Measurements from ENCODE around the gene RASSF10. TPM values are rescaled to one million over a fixed set of nuclear protein-coding genes. Genes with fewer than 3 reads are reported as not detected.
"Not testable (repeated sequence)": the region's sequence is repeated elsewhere in the genome, so short reads cannot be mapped to it uniquely, and the experiment has no call there.

Gene RASSF10
- total RNA-seq, 1 donor from 2014 or later: 6.4 TPM

DNA sequence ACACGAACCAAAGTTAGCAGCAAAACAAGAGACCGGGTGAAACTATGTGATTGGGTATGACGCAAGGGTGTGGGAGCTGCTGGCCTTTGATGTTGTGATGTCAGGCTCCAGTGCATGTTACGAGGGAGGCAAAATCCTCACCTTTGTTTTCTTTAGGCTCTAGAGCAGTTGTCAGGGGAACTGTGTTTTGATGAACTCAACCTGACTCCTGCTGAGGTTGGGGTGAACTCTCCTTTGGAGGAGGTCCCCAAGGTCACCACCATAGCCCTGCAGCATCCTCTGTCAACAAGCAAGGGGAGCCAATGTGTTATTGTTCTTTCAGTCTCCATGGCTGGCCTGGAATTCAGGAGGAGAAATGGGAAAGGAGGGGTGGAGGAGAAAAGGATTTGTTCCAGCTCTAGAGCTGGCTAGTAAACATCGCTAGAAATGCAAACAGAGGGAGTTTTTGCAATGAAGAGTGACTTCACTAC, 33.8 kb downstream of the RASSF10 start:
- TF ChIP-seq, protein P1, sequence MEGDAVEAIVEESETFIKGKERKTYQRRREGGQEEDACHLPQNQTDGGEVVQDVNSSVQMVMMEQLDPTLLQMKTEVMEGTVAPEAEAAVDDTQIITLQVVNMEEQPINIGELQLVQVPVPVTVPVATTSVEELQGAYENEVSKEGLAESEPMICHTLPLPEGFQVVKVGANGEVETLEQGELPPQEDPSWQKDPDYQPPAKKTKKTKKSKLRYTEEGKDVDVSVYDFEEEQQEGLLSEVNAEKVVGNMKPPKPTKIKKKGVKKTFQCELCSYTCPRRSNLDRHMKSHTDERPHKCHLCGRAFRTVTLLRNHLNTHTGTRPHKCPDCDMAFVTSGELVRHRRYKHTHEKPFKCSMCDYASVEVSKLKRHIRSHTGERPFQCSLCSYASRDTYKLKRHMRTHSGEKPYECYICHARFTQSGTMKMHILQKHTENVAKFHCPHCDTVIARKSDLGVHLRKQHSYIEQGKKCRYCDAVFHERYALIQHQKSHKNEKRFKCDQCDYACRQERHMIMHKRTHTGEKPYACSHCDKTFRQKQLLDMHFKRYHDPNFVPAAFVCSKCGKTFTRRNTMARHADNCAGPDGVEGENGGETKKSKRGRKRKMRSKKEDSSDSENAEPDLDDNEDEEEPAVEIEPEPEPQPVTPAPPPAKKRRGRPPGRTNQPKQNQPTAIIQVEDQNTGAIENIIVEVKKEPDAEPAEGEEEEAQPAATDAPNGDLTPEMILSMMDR (conservative IDR thresholded peaks at IDR 0.05): no peak
- Mint-ChIP-seq H3K27ac (ENCODE audit: unreplicated experiment) (no peak overlapping the region), H3K4me3 (no peak overlapping the region), H3K36me3 (ENCODE audit: low read depth) (no peaks in the 10 kb centered on the region), H3K27me3 (ENCODE audit: low read depth) (peaks cover 3% of the 10 kb centered on the region), H3K4me1 (peaks cover 14% of the 10 kb centered on the region), H3K9me3 (no peaks in the 10 kb centered on the region)
- no peak for DNase-seq (ENCODE audit: low read depth, low spot score)

DNA sequence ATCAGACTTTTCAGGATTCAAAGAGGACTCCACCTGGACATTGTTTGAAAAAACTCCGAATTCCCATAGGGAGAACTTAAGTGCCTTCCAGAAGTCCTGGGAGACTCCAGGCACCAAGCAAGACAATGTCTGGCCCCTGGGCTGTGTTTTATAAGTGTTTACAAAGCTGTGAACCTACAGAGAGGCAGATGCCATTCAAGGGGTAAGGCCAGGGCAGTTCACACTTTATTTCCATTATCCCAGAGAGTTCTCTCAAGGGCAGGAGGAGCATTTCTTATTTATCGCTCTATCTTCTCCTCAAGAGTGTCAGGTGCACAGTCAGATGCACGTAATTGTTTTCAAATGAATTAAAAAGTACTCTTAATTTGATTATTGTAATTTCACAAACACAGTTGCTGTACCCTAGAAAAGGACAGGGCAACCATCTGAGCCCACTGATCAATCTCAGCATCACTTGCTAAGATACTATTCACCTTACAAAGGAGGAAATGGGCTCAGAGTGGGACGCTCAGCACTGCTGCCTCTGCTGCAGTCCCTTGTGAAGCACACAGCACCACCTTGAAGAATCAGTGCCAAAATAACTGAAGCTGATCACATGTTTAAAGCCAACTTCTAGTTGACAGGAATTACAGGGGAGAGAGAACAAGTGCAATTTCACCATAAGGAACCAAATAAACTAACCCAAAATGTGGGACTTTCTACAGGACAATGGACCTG, 35.0 kb downstream of the RASSF10 start:
- Mint-ChIP-seq H3K36me3 (ENCODE audit: low read depth) (no peaks in the 10 kb centered on the region), H3K4me3 (no peak overlapping the region), H3K27ac (ENCODE audit: unreplicated experiment) (no peak overlapping the region), H3K4me1 (peaks cover 14% of the 10 kb centered on the region), H3K27me3 (ENCODE audit: low read depth) (peaks cover 3% of the 10 kb centered on the region), H3K9me3 (no peaks in the 10 kb centered on the region)
- no peak for DNase-seq (ENCODE audit: low read depth, low spot score)
- TF ChIP-seq, protein P1 (conservative IDR thresholded peaks at IDR 0.05): no peak

GRCh38 chr11:13045089-13045488, 36.0 kb downstream of the RASSF10 start:
- H3K27ac Mint-ChIP-seq (ENCODE audit: unreplicated experiment); H3K9me3 Mint-ChIP-seq; H3K36me3 Mint-ChIP-seq (ENCODE audit: low read depth); DNase-seq (ENCODE audit: low read depth, low spot score); H3K27me3 Mint-ChIP-seq (ENCODE audit: low read depth); H3K4me3 Mint-ChIP-seq: not testable (repeated sequence)
- peaks cover 14% of the 10 kb centered on the region for H3K4me1 Mint-ChIP-seq

DNA sequence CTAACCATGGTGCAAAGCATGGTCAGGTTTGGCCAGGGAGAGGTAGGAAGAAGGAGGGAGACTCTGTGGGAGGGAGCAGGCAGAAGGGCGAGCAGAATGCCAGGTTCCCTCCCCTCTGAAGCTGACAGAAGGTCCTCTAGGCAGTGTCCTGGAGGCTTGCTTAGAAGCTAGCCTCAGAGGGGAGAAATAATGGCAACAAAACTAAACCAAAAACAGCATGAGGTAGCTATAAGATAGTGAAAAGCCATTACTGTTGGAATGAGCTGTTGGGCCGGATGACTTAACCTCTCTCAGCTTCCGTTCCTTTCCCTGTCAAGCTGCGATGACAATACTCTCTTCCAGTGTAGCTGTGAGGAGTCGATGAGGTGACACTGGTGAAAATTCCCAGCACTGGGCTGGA, 36.6 kb downstream of the RASSF10 start:
- no peak overlapping the region for H3K27ac Mint-ChIP-seq (ENCODE audit: unreplicated experiment)
- peaks cover 5% of the 10 kb centered on the region for H3K9me3 Mint-ChIP-seq

DNA sequence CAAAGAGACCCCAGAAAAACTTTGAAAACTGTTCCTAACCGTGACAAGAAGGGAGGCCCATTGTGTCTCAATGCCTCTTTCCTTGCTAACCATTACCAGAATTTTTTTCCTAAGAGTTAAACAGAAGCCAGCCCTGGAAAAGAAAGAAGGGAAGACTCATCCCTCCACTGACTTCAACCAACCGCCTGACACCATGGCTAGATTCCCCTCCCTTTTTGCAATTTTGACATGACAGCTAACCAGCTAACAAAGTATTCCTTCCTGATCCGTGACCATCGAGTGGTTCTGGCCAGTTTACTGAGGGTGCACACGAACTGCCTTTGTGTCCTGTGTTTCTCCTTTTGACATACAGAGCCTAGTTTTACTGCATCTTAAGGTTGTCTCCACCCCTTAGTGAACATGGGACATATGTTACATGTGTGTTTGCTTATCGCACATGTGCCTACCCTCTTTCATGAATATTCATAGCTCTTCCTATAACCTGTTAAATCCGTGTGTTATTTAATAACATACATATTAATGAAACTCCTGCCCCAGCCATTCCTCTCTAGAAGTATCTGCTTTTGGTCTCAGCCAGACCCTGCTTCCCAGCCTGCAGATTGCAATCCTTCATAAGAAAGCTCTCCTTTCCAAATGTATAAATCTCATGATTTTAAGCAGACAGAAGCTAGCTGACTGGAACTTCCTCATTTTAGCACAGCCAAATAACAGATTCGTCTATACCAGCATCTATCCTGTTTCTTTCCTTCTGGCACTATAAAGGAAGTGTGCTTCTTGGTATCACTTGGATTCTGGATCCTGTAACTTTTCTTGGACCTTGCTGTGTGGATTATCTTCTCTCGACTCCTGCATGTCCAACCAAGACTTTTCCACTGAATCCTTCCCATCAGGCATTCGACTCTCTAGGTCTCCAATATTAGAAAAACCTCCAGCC, 37.8 kb downstream of the RASSF10 start:
- Mint-ChIP-seq H3K27me3 (ENCODE audit: low read depth) (no peaks in the 10 kb centered on the region), H3K27ac (ENCODE audit: unreplicated experiment) (no peak overlapping the region), H3K36me3 (ENCODE audit: low read depth) (no peaks in the 10 kb centered on the region), H3K9me3 (peaks cover 5% of the 10 kb centered on the region), H3K4me1 (peaks cover 7% of the 10 kb centered on the region), H3K4me3 (no peak overlapping the region)
- TF ChIP-seq, protein P1 (conservative IDR thresholded peaks at IDR 0.05): no peak
- DNase-seq (ENCODE audit: low read depth, low spot score): no peak

More for the DNA sequence above, 36.6 kb downstream of the RASSF10 start:
- H3K4me1 Mint-ChIP-seq: peaks cover 14% of the 10 kb centered on the region
- TF ChIP-seq, protein P1 (conservative IDR thresholded peaks at IDR 0.05): no peak
- no peaks in the 10 kb centered on the region for H3K36me3 Mint-ChIP-seq (ENCODE audit: low read depth)
- no peak overlapping the region for H3K4me3 Mint-ChIP-seq
- no peaks in the 10 kb centered on the region for H3K27me3 Mint-ChIP-seq (ENCODE audit: low read depth)
- DNase-seq (ENCODE audit: low read depth, low spot score): no peak

Measured in neural crest cell (in vitro differentiated cells).